Gastrocnemius medialis (tissue), 4 donors: ENCODE data around the gene MMP25.

ENCODE experiments used
- CTCF ChIP-seq, 5 experiments: fragments of 450-650 bp in 3 of 5; fragments of 200-600 bp in 2 of 5; sonication (generic) in 2 of 5; IDR thresholded peaks in 4 of 5; conservative IDR thresholded peaks in 1 of 5; 1 replicate in 4 of 5; 2 replicates in 1 of 5; pipeline ENCODE4 v1.5.1; 2016 to 2019; ENCODE audit warnings: antibody characterized with exemption in 5 of 5, mild to moderate bottlenecking in 3 of 5, moderate library complexity in 3 of 5
- POLR2A ChIP-seq, 2 donors: fragments of 450-650 bp; IDR thresholded peaks; one replicate each; pipeline ENCODE4 v1.6.1; 2017; ENCODE audit warnings: antibody characterized with exemption in 2 of 2, mild to moderate bottlenecking in 2 of 2, moderate library complexity in 2 of 2

GRCh38 chr16:3015865-3016521 lies 30.4 kb upstream of the MMP25 start:
- no peak for TF ChIP-seq POLR2A (IDR thresholded peaks at IDR 0.05)
- TF ChIP-seq CTCF (IDR thresholded peaks at IDR 0.05 in 4 of 5, conservative IDR thresholded peaks at IDR 0.05 in 1 of 5) = no peak
